ENCODE results near the gene RNF26.

The RNF26 gene

DNA sequence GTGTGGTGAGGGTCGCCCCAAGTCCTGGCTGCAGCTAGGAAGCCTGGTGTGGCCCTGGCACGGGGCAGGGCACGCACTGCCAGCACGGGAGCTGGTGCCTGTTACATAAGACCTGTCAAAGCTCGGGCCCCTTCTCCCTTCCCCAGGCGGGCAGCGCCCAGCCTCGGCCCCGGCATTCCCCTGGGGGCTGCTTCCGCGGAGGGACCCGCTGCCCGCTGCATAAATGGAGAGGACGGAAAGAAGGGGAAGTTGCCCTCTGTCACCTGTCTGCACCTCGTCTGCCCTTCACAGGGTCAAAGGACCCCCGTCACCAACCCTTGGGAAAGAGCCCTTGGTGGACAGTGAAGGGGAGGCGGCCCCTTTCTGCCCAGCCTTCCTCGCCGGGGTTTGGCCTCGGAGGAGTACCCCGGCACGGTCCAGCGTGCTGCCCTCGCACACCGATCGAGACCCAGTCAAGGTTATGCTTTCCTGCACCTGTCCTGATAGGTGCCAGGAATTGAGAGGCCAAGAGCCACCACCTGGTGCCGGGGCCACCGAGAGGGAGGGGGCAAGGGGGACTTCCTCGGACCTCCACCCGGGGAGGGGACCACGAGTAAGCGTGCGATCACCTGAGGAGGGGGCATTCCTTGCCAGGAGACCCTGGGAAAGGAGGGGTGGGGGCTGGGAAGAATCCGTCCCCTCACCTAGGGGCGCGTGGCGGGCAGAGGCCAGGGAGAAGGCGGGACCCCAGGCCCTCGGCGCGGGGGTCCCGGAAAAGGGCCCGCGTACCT, 28.9 kb downstream of the RNF26 start:
- in situ Hi-C loops (cut with MboI; ENCODE audit: low sequenced_read_pairs, unreplicated experiment) = no loop called here
- DNase-seq (ENCODE audit: low spot score) = no peak

DNA sequence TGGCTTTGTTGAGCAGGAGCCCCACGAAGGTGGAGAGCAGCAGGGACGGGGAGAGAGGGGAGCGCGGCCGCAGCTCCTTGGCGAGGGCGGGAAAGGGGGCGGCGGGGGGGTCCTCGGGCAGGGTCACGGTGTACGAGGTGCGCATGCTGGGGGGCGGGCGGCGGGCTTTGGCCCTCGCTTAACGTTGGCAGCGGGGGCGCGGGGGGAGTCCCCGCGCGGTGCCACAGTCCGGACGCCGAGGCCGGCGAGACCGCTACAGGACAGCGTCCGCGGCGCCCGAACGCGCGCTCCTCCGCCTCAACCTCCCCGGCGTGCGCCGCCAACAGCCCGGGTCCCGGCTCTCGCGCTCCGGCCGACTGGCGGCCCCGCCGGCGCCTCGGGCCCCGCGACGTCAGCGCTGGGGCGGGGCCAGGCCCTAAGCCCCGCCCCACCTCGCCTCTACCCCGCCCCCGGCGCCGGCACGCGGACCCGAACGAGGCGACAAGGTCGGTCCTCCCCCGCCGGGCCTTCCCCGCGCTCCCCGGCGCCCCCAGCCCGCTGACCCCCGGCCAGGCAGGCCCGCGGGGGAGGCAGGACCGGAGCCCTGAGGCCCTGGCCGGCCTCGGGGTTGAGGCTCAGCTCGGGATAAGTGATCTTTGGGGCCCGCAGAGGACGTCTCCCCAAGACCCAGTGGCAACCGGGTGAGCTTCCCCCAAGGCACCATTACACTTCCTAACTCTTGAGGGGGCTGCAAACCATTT, 29.7 kb downstream of the RNF26 start:
- in situ Hi-C loops (cut with MboI; ENCODE audit: low sequenced_read_pairs, unreplicated experiment) = no loop called here
- TF ChIP-seq, protein P1, sequence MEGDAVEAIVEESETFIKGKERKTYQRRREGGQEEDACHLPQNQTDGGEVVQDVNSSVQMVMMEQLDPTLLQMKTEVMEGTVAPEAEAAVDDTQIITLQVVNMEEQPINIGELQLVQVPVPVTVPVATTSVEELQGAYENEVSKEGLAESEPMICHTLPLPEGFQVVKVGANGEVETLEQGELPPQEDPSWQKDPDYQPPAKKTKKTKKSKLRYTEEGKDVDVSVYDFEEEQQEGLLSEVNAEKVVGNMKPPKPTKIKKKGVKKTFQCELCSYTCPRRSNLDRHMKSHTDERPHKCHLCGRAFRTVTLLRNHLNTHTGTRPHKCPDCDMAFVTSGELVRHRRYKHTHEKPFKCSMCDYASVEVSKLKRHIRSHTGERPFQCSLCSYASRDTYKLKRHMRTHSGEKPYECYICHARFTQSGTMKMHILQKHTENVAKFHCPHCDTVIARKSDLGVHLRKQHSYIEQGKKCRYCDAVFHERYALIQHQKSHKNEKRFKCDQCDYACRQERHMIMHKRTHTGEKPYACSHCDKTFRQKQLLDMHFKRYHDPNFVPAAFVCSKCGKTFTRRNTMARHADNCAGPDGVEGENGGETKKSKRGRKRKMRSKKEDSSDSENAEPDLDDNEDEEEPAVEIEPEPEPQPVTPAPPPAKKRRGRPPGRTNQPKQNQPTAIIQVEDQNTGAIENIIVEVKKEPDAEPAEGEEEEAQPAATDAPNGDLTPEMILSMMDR (IDR thresholded peaks at IDR 0.05; ENCODE audit: borderline replicate concordance, control extremely low read depth, extremely low read depth, insufficient read depth, missing control alignments) = no peak
- DNase-seq (ENCODE audit: low spot score) = peak; percentile 90

More for the DNA sequence above, 28.9 kb downstream of the RNF26 start:
- TF ChIP-seq, protein P1 (IDR thresholded peaks at IDR 0.05; ENCODE audit: borderline replicate concordance, control extremely low read depth, extremely low read depth, insufficient read depth, missing control alignments) = no peak

DNA sequence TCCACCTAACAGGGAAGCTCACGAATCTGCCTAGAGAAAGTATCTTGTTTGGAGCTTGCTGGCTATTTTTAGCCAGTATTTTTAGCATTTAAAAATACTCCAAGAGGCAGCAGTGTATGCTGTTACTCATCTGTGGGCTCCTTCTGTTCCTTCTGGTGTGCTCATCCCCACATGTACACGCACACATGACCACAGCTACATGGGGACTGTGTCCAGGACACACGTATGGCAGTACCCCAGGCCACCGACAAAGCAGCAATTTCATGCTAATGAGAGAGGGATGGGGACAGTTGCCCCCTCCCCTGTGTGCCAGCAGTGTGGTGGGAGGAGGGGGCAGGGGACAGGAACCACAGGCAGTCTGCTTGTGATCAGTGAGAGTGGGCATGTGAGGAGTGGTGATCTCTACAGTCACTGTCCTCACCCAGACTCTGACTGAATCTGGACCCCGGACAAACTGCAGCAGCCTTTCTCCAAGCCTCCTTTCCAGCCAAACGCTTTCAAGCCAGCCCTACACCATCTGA, 30.8 kb downstream of the RNF26 start:
- in situ Hi-C loops (cut with MboI; ENCODE audit: low sequenced_read_pairs, unreplicated experiment) = no loop called here

DNA sequence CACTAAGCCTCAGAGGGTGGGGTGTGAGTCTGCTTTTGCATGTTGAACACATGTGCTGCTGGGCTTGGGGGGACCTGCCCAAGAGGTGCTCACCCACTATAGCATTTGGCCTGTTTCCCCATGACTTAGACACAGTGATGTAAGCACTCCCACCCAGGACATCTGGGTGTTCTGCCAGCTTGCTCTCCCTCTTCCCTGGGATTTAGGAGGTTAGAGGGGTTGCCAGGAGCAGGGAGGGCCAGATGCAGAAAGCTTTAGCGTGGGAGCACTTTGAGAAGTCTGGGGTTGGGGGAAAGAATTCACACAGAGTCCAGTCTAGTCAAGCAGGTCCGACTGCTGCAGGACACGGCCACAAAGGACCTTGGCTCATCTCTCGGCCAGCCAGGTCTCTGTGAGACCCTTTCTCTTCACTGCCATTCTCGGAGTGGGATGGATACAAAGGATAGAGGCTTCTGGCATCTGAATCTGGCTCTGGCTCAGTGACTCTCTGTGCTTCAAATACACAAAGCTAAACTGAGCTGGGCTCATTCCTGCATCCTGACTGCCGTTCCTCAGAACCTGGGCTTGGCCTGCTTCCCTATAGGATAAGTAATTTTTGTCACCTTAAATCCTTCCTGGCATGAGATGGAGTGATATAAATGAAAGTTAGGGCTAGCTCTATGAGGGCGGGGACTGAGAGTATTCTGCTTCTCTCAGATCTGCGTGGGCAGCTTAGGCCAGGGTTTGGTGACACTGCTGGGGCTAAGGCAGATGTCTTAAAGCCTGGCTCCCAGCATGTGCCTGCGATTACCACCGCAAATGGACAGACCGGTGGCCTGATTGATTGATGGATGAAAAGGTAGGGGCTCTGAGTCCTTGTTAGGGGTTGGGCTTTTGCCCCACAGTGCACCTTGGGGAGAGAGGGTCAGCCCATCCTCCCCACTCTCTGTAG, 32.6 kb downstream of the RNF26 start:
- TF ChIP-seq, protein P1 (IDR thresholded peaks at IDR 0.05; ENCODE audit: borderline replicate concordance, control extremely low read depth, extremely low read depth, insufficient read depth, missing control alignments) = no peak
- in situ Hi-C loops (cut with MboI; ENCODE audit: low sequenced_read_pairs, unreplicated experiment) = no loop called here
- DNase-seq (ENCODE audit: low spot score) = no peak

More for the DNA sequence above, 30.8 kb downstream of the RNF26 start:
- no peak for DNase-seq (ENCODE audit: low spot score)
- TF ChIP-seq, protein P1 (IDR thresholded peaks at IDR 0.05; ENCODE audit: borderline replicate concordance, control extremely low read depth, extremely low read depth, insufficient read depth, missing control alignments) = no peak

DNA sequence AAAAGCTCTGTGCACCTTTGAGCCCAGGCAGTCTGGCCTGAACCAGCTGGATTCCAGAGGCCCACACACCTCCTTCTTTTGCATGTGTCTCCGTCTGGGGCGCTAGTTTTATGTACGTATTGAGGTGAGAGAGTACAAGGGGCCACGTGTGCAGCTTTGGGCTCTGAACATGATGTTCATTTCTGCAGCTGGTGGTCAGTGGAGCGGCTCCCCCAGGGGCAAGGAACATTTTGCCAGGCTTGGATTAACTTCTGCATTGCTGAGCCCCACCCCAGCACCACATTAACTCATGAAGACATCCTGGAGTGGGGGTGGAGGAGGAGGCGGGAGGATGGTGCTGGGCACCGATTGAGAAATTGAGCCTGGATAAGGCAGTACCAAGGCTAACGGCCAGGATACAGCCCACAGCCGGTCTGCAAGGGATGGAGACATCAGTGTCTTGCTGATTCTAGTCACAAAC, 33.4 kb downstream of the RNF26 start:
- in situ Hi-C loops (cut with MboI; ENCODE audit: low sequenced_read_pairs, unreplicated experiment) = no loop called here
- no peak for DNase-seq (ENCODE audit: low spot score)
- TF ChIP-seq, protein P1 (IDR thresholded peaks at IDR 0.05; ENCODE audit: borderline replicate concordance, control extremely low read depth, extremely low read depth, insufficient read depth, missing control alignments) = no peak

Data from GM13976 (cell line).